Activated B cell treated with CpG ODN at 0.5 μM for 24 hours (primary cell): ENCODE results near the gene EXOSC7. TPM values are rescaled to one million over a fixed set of nuclear protein-coding genes. Genes with fewer than 3 reads are reported as not detected.
A peak's percentile ranks its signal among the peaks of the same experiment; 100 is the strongest.

Experiments
- ATAC-seq: fragments of 200-7000 bp; cut with Tn5 transposase; one replicate; pipeline ENCODE4 v1.10.0; 2021; ENCODE audit warnings: low read depth, mild to moderate bottlenecking, moderate library complexity
- CTCF ChIA-PET: fragments of 350-600 bp; sonication (Branson Sonifier 250); formaldehyde crosslinking; loops from one replicate; lab custom pipeline; 2021; ENCODE audit warnings: antibody characterized with exemption; lab: Charles Lee
- POLR2A ChIA-PET: fragments of 350-600 bp; sonication (Branson Sonifier 250); formaldehyde crosslinking; loops from one replicate; lab custom pipeline; 2021; ENCODE audit warnings: antibody characterized with exemption; lab: Charles Lee
- DNase-seq: peaks from one replicate; pipeline ENCODE4 v3.0.0; 2022
- H3K27ac Mint-ChIP-seq: one replicate; pipeline ENCODE4 v1.8.0; 2020; ENCODE audit warnings: mixed read lengths
- H3K27me3 Mint-ChIP-seq: one replicate; pipeline ENCODE4 v1.8.0; 2021; ENCODE audit warnings: mixed read lengths
- H3K36me3 Mint-ChIP-seq: one replicate; pipeline ENCODE4 v1.8.0; 2021; ENCODE audit warnings: low read depth, mixed read lengths
- H3K4me1 Mint-ChIP-seq: one replicate; pipeline ENCODE4 v1.8.0; 2021; ENCODE audit warnings: mixed read lengths
- H3K4me3 Mint-ChIP-seq: one replicate; pipeline ENCODE4 v1.8.0; 2020; ENCODE audit warnings: mild to moderate bottlenecking, mixed read lengths
- H3K9me3 Mint-ChIP-seq: one replicate; pipeline ENCODE4 v1.8.0; 2020; ENCODE audit warnings: mixed read lengths
- intact Hi-C: fragments of 100-400 bp; cut with micrococcal nuclease; formaldehyde crosslinking; loops from one replicate; pipeline ENCODE4 v1.15.1; 2024
- total RNA-seq: library from RNA; stranded (reverse); gene quantifications from 2 replicates; pipeline ENCODE4 v1.2.3, GENCODE V29; 2022
- TF ChIP-seq, protein P1 (sequence below): fragments of 200-600 bp; IDR thresholded peaks from one replicate; pipeline ENCODE4 v1.8.0; 2022; ENCODE audit warnings: antibody characterized with exemption, mild to moderate bottlenecking

Gene EXOSC7
- total RNA-seq, 1 donor from 2014 or later, result 44.0 TPM

DNA sequence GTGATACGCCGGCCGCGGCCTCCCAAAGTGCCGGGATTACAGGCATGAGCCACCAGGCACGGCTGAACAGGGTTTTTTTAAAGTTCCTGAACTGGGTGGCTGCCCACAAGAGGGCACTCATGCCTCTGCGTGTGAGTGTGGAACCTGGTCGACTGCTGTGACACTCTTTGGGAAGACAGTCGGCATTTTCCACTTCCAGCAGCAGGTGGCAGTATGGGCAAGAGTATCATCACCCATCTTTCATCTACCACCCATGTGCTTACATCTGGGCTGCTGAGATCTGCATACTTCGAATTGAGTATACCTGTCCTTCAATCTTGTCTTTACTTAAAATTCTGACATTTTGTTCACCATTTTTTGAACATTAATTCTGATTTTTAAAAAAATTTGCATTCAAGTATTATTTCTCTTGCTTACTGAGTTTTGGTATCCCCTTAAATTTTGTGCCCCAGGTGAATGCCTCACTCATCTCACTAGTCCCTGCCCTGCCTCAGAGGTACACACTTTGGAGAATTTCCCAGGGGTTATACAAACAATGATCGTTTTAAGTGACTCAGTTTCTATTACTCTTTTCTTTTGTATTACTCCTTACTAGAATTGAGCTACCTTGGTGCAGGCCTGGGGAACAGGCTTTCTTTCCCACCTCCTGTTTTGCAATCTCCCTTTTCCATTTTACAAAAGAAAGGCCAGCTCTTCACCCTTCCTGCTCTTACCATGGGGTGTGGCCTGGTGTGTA, 61.8 kb downstream of the EXOSC7 start:
- Mint-ChIP-seq H3K27me3 (peaks cover 14% of the 10 kb centered on the region), H3K4me3 (no peak overlapping the region), H3K36me3 (no peaks in the 10 kb centered on the region), H3K27ac (no peak overlapping the region), H3K4me1 (peaks cover 33% of the 10 kb centered on the region), H3K9me3 (no peaks in the 10 kb centered on the region)
- peak; percentile 69 for DNase-seq
- ATAC-seq, result peak; percentile 99
- TF ChIP-seq, protein P1, sequence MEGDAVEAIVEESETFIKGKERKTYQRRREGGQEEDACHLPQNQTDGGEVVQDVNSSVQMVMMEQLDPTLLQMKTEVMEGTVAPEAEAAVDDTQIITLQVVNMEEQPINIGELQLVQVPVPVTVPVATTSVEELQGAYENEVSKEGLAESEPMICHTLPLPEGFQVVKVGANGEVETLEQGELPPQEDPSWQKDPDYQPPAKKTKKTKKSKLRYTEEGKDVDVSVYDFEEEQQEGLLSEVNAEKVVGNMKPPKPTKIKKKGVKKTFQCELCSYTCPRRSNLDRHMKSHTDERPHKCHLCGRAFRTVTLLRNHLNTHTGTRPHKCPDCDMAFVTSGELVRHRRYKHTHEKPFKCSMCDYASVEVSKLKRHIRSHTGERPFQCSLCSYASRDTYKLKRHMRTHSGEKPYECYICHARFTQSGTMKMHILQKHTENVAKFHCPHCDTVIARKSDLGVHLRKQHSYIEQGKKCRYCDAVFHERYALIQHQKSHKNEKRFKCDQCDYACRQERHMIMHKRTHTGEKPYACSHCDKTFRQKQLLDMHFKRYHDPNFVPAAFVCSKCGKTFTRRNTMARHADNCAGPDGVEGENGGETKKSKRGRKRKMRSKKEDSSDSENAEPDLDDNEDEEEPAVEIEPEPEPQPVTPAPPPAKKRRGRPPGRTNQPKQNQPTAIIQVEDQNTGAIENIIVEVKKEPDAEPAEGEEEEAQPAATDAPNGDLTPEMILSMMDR, result peak; percentile 67
- ChIA-PET POLR2A (no interaction called here), CTCF (interaction anchor here (0.6 to 2.4 kb wide), 9 partner anchors 9 to 619 kb away, joined by 3 to 6 read pairs (median 3); partner anchors contain the start of genes EXOSC7 and ZDHHC3)
- intact Hi-C loops, result loop anchor here (1.0 to 5.0 kb wide), 8 partner anchors 62 to 1339 kb away; partner anchors contain the start of genes EXOSC7, LARS2 and ZDHHC3

DNA sequence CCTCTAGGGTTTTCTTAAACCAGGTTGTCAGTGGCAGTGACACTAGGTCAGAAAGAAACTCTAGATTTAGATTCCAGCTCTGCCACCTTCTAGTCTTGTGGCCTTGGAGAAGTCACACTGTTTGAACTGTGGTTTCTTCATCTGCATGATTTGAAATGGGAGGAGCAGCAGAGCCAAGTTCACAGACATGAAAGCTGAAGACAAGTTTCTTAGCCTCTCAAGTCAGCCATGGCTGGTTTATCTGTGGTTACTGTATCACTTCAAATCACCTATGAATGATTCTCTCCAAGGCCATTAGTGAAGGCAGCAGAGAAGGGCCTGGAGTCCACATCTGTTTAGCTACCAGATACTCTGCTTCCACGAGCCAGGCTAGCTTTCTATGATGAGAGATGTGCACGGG, 65.6 kb downstream of the EXOSC7 start:
- DNase-seq (no peak), ATAC-seq (no peak)
- no peaks in the 10 kb centered on the region for H3K9me3 Mint-ChIP-seq
- CTCF ChIA-PET, result interaction anchor here (0.7 to 2.9 kb wide), 9 partner anchors 13 to 1036 kb away, joined by 3 to 31 read pairs (median 3); no protein-coding TSS in a partner anchor
- TF ChIP-seq, protein P1, result no peak
- H3K36me3 Mint-ChIP-seq, result no peaks in the 10 kb centered on the region
- POLR2A ChIA-PET, result no interaction called here
- intact Hi-C loops, result no loop called here
- H3K27me3 Mint-ChIP-seq, result peaks cover 6% of the 10 kb centered on the region
- H3K4me3 Mint-ChIP-seq, result no peak overlapping the region
- peaks cover 17% of the 10 kb centered on the region for H3K4me1 Mint-ChIP-seq
- H3K27ac Mint-ChIP-seq, result no peak overlapping the region

DNA sequence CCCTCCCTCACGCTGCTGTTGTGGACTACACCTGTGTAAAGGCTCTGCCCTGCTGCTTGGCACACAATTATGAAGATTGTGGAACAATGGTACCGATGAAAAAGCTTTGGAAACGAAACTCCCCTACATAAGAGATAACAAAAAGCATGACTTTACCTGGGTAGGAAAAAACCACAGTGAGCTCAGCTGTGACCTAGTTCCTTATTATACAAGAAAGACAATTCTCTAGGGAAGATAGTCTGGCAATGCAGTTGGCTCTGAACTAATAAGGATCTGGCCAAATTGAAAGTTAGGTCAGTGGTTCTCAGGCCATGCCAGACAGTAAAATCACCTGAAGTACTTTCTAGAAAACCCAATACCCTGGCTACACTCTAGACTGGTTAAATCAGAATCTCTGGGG, 66.1 kb downstream of the EXOSC7 start:
- intact Hi-C loops, result no loop called here
- Mint-ChIP-seq H3K27me3 (peaks cover 2% of the 10 kb centered on the region), H3K9me3 (no peaks in the 10 kb centered on the region), H3K4me1 (peaks cover 17% of the 10 kb centered on the region), H3K36me3 (no peaks in the 10 kb centered on the region), H3K27ac (no peak overlapping the region), H3K4me3 (no peak overlapping the region)
- no peak for ATAC-seq
- TF ChIP-seq, protein P1, result no peak
- no peak for DNase-seq
- CTCF ChIA-PET, result interaction anchor here (0.7 to 2.9 kb wide), 7 partner anchors 13 to 618 kb away, joined by 3 to 31 read pairs (median 3); no protein-coding TSS in a partner anchor
- POLR2A ChIA-PET, result interaction anchor here (0.6 kb wide), 1 partner anchor 1937 kb away, joined by 3 read pairs; no protein-coding TSS in a partner anchor

DNA sequence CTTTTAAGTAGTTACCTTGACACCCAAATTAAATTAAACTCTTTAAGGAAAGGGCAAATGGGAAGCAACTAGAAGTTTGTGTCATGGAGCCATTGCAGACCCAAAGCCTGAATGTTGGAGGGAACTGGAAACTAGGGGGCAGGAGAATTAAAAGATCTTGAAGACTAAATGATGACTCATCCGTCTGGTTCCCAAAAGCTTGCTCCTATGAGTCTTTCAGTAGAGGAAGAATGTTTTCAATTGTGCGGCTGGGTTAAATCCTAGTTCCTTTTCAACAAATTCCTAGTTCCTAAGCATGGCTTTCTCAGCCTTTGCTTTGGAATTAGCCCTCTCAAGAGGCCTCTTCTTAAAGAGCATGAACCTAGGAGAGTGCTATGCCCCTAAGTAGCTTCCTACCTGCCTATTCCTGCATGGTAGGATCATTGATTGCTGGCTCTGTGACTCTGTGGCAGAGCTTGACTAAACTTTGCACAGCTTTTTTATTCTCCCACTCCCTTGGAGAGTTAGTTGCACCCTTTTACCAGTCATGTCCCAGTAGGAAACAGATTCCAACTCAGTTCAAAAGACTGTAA, 67.8 kb downstream of the EXOSC7 start:
- H3K9me3 Mint-ChIP-seq, result no peaks in the 10 kb centered on the region
- H3K4me1 Mint-ChIP-seq, result peaks cover 14% of the 10 kb centered on the region
- H3K27ac Mint-ChIP-seq, result no peak overlapping the region
- ChIA-PET POLR2A (no interaction called here), CTCF (interaction anchor here (1.1 kb wide), 1 partner anchor 166 kb away, joined by 4 read pairs; no protein-coding TSS in a partner anchor)
- no peak overlapping the region for H3K4me3 Mint-ChIP-seq
- peaks cover 3% of the 10 kb centered on the region for H3K27me3 Mint-ChIP-seq
- no peaks in the 10 kb centered on the region for H3K36me3 Mint-ChIP-seq
- TF ChIP-seq, protein P1, result no peak
- DNase-seq, result no peak
- no peak for ATAC-seq
- intact Hi-C loops, result no loop called here

DNA sequence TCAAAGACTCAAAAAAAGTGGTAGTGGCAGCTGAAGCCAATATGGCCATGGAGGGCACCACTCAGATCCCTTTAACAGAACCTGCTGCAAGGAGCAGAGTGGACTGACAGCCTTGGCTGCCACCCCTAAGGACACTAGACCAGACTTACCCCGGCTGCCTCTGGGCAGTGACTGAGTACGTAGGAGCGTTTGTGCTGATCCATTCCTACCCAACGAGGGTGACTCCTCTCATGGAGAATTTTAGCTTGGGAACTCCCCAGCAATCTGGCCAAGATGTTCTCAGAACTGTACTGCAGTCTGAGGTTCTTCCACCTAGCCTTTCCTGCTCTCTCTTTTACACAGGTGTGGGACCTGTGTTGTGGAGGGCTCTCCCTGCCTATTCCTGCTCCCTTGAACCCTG, 72.2 kb downstream of the EXOSC7 start:
- no peak overlapping the region for H3K4me3 Mint-ChIP-seq
- H3K36me3 Mint-ChIP-seq, result no peaks in the 10 kb centered on the region
- ChIA-PET POLR2A (no interaction called here), CTCF (no interaction called here)
- H3K9me3 Mint-ChIP-seq, result no peaks in the 10 kb centered on the region
- TF ChIP-seq, protein P1, result no peak
- H3K27me3 Mint-ChIP-seq, result peaks cover 23% of the 10 kb centered on the region
- DNase-seq (no peak), ATAC-seq (no peak)
- H3K27ac Mint-ChIP-seq, result no peak overlapping the region
- H3K4me1 Mint-ChIP-seq, result no peaks in the 10 kb centered on the region
- intact Hi-C loops, result no loop called here
